ENCODE results near the gene CTSV. TPM values are rescaled to one million over a fixed set of nuclear protein-coding genes. Genes with fewer than 3 reads are reported as not detected.
"Not testable (repeated sequence)": the region's sequence is repeated elsewhere in the genome, so short reads cannot be mapped to it uniquely, and the experiment has no call there.

The CTSV gene
- total RNA-seq, 1 experiment from 2014 or later, result 82.2 TPM

DNA sequence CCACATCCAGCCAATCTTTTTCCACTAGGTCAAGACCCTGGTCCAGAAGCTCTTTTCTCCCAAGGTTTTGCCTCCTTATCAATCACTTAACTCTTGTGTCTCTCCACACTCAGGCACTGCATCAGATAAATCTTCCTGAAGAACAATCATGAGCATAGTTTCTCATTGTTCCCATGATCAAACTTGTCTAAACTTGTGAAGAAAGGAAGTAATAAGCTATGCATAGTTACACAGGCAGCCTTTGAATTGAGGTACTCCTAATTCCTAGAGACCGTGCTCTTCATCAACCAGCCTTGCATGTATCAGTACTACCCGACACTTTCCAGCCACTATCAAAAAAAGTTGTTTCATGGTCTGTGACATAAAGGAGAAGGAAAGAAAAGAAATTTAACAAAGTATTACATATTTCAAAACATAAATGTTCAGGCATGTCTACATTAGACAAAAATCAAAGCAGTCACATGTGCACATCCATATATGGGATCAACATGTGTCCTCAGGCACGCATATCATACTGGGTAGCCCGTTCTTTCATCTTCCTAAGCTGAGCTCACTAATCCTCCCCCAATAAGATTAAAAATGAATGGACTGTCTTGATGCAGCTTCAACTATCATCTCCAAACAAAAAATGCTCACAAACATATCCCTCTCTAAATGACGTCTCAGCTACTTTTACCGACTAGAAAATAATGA is 41.8 kb downstream of the CTSV start:
- not testable (repeated sequence) for H4K8ac ChIP-seq (replicated peaks; ENCODE audit: insufficient read length, low read depth, low read length); H3K4me3 Mint-ChIP-seq; H3K79me1 ChIP-seq (ENCODE audit: insufficient read depth, low read depth, low read length, poor library complexity, severe bottlenecking); H4K5ac ChIP-seq (ENCODE audit: insufficient read length, low read depth, low read length); H3K23me2 ChIP-seq (ENCODE audit: insufficient read length, low read depth, low read length, poor library complexity, severe bottlenecking); H3K18ac ChIP-seq (ENCODE audit: insufficient read length, low read depth, low read length); H3K4me1 ChIP-seq (ENCODE audit: insufficient read depth, low read length); H3T11ph ChIP-seq (ENCODE audit: low read length); H3K23ac ChIP-seq (ENCODE audit: insufficient read length, low read depth, low read length); H3K27me3 ChIP-seq (ENCODE audit: insufficient read depth, low read length); H3K36me3 Mint-ChIP-seq (ENCODE audit: insufficient read depth in 1 of 3, low read depth in 3 of 3); H4K91ac ChIP-seq (ENCODE audit: insufficient read length, low read depth, low read length); H2BK15ac ChIP-seq (ENCODE audit: low read depth, low read length); H3K56ac ChIP-seq (ENCODE audit: insufficient read length, low read depth, low read length); H3K27ac ChIP-seq (ENCODE audit: insufficient read length, low read depth, low read length); H4K20me1 ChIP-seq (ENCODE audit: control insufficient read depth, insufficient read depth, insufficient read length); H3K4me2 ChIP-seq (ENCODE audit: insufficient read depth, insufficient read length, low read length); DNase-seq; H2AFZ ChIP-seq (ENCODE audit: low read length); H3K9ac ChIP-seq (ENCODE audit: extremely low read depth, insufficient read length, low read length); H3K9me3 Mint-ChIP-seq; H2BK20ac ChIP-seq (ENCODE audit: low read depth, low read length, poor library complexity, severe bottlenecking); H2BK5ac ChIP-seq (ENCODE audit: insufficient read length, low read length); H3K9me3 ChIP-seq (ENCODE audit: control insufficient read depth, low read depth, low read length); H2BK120ac ChIP-seq (ENCODE audit: low read depth, low read length, poor library complexity, severe bottlenecking); H3K27me3 Mint-ChIP-seq (ENCODE audit: low read depth); H2AK5ac ChIP-seq (ENCODE audit: insufficient read length, low read length); H3K79me2 ChIP-seq (ENCODE audit: insufficient read depth, low read length); H2BK12ac ChIP-seq (ENCODE audit: insufficient read length, low read depth, low read length); H3K4ac ChIP-seq (ENCODE audit: low read depth, low read length); H3K14ac ChIP-seq (ENCODE audit: insufficient read depth, low read length)
- H3K4me1 Mint-ChIP-seq, result peaks cover 22 to 29% of the 10 kb centered on the region in 2 experiments
- H3K27ac Mint-ChIP-seq, result peak overlapping the region in 1 of 3 experiments; percentile 11; a peak in 1 of 7 replicates
- no CpG with 5 or more reads among the region's 6 CpGs for WGBS (ENCODE audit: extremely low coverage, insufficient read length, low lambda C conversion rate)

DNA sequence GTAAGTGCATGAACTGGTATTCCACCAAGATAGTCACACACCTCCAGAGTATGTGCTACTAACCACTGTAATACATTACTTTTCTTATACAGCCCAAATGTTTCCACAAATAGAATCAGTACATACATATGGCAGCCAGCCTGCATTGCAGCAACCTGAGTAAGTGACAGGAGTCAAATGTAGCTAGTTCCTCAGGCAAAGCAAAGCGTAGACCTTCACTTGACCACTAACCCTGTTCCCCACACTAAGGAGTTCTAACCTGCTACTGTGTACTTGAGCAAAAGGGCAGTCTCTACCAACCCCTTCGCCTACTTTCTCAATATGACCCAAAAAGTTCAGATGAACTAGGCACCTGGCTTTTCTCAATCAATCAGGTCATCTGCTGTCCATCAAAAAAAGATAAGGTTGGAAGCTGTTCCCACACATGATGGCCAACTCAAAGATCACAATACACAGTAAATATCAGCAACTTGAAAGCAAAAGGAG is 44.4 kb downstream of the CTSV start:
- no CpG with 5 or more reads among the region's 2 CpGs for WGBS (ENCODE audit: extremely low coverage, insufficient read length, low lambda C conversion rate)
- not testable (repeated sequence) for H3K56ac ChIP-seq (ENCODE audit: insufficient read length, low read depth, low read length); H3K9me3 Mint-ChIP-seq; H3K27me3 ChIP-seq (ENCODE audit: insufficient read depth, low read length); H3K23ac ChIP-seq (ENCODE audit: insufficient read length, low read depth, low read length); H3K14ac ChIP-seq (ENCODE audit: insufficient read depth, low read length); H2BK20ac ChIP-seq (ENCODE audit: low read depth, low read length, poor library complexity, severe bottlenecking); DNase-seq; H3K36me3 Mint-ChIP-seq (ENCODE audit: insufficient read depth in 1 of 3, low read depth in 3 of 3); H3K18ac ChIP-seq (ENCODE audit: insufficient read length, low read depth, low read length); H4K20me1 ChIP-seq (ENCODE audit: control insufficient read depth, insufficient read depth, insufficient read length); H2BK15ac ChIP-seq (ENCODE audit: low read depth, low read length); H3K4me2 ChIP-seq (ENCODE audit: insufficient read depth, insufficient read length, low read length); H3K9ac ChIP-seq (ENCODE audit: extremely low read depth, insufficient read length, low read length); H3K27ac Mint-ChIP-seq; H2AK5ac ChIP-seq (ENCODE audit: insufficient read length, low read length); H2BK5ac ChIP-seq (ENCODE audit: insufficient read length, low read length); H3K27ac ChIP-seq (ENCODE audit: insufficient read length, low read depth, low read length); H3K4ac ChIP-seq (ENCODE audit: low read depth, low read length); H3K23me2 ChIP-seq (ENCODE audit: insufficient read length, low read depth, low read length, poor library complexity, severe bottlenecking); H4K5ac ChIP-seq (ENCODE audit: insufficient read length, low read depth, low read length); H3T11ph ChIP-seq (ENCODE audit: low read length); H3K27me3 Mint-ChIP-seq (ENCODE audit: low read depth); H3K9me3 ChIP-seq (ENCODE audit: control insufficient read depth, low read depth, low read length); H3K79me1 ChIP-seq (ENCODE audit: insufficient read depth, low read depth, low read length, poor library complexity, severe bottlenecking); H2BK120ac ChIP-seq (ENCODE audit: low read depth, low read length, poor library complexity, severe bottlenecking); H3K4me1 ChIP-seq (ENCODE audit: insufficient read depth, low read length); H3K4me3 Mint-ChIP-seq; H2AFZ ChIP-seq (ENCODE audit: low read length); H4K8ac ChIP-seq (replicated peaks; ENCODE audit: insufficient read length, low read depth, low read length); H2BK12ac ChIP-seq (ENCODE audit: insufficient read length, low read depth, low read length); H4K91ac ChIP-seq (ENCODE audit: insufficient read length, low read depth, low read length)
- H3K79me2 ChIP-seq (ENCODE audit: insufficient read depth, low read length), result peaks cover 10% of the 10 kb centered on the region; the same call in 1 of the 2 replicates
- peaks cover 16 to 19% of the 10 kb centered on the region in 2 experiments for H3K4me1 Mint-ChIP-seq

Measured in H9 (cell line).